H1 (cell line): ENCODE results near the gene ITSN1. TPM values are rescaled to one million over a fixed set of nuclear protein-coding genes. Genes with fewer than 3 reads are reported as not detected.
A peak's percentile ranks its signal among the peaks of the same experiment; 100 is the strongest.

ENCODE experiments used
- CTCF ChIA-PET: fragments of 300-600 bp; sonication (Branson Sonifier 250); formaldehyde crosslinking; loops from one replicate; lab custom pipeline; 2021; ENCODE audit not compliant: partially characterized antibody; lab: Charles Lee
- POLR2A ChIA-PET: fragments of 300-600 bp; sonication (Branson Sonifier 250); formaldehyde crosslinking; loops from one replicate; lab custom pipeline; 2021; ENCODE audit warnings: inconsistent platforms; ENCODE audit not compliant: partially characterized antibody; lab: Charles Lee
- DNase-seq, 2 experiments: peaks; one replicate each; pipeline versions ENCODE4 v3.0.0 to v3.0.0-alpha.2; 2010 to 2022; ENCODE audit warnings: low spot score in 2 of 2, low read depth in 1 of 2, mixed read lengths in 1 of 2
- FAIRE-seq: peaks from 2 replicates; lab custom pipeline; 2011; peaks lifted over from hg19 to GRCh38; lab: Jason Lieb, UNC
- H2AFZ ChIP-seq: 2 replicates; pipeline ENCODE4 v1.8.1; 2012; ENCODE audit warnings: low read length, inconsistent platforms
- H2AK5ac ChIP-seq: 2 replicates; pipeline ENCODE4 v1.6.1; 2013; ENCODE audit warnings: low read depth, low read length
- H2BK120ac ChIP-seq: replicated peaks from 2 replicates; pipeline ENCODE3; 2013; ENCODE audit warnings: low read depth, low read length, inconsistent platforms
- H2BK12ac ChIP-seq: 2 replicates; pipeline ENCODE4 v1.6.1; 2013; ENCODE audit warnings: low read depth, low read length
- H2BK15ac ChIP-seq: 2 replicates; pipeline ENCODE4 v1.6.1; 2013; ENCODE audit warnings: low read length
- H2BK20ac ChIP-seq: 2 replicates; pipeline ENCODE4 v1.6.1; 2013; ENCODE audit warnings: low read length
- H2BK5ac ChIP-seq: 2 replicates; pipeline ENCODE4 v1.6.1; 2013; ENCODE audit warnings: low read depth, low read length
- H3K14ac ChIP-seq: 2 replicates; pipeline ENCODE4 v1.6.1; 2013; ENCODE audit warnings: inconsistent platforms; ENCODE audit not compliant: insufficient read length
- H3K18ac ChIP-seq: 2 replicates; pipeline ENCODE4 v1.6.1; 2013; ENCODE audit warnings: low read length; ENCODE audit errors: extremely low read depth
- H3K23ac ChIP-seq: 2 replicates; pipeline ENCODE4 v1.6.1; 2013; ENCODE audit warnings: inconsistent platforms; ENCODE audit not compliant: insufficient read length
- H3K23me2 ChIP-seq: 2 replicates; pipeline ENCODE4 v1.6.1; 2013; ENCODE audit warnings: low read depth, low read length
- H3K27ac ChIP-seq: 2 replicates; pipeline ENCODE4 v1.6.1; 2011; ENCODE audit warnings: low read depth, low read length, inconsistent platforms
- H3K27me3 ChIP-seq, 4 experiments: replicated peaks in 1 of 4; 1 replicate in 1 of 4; 2 replicates in 3 of 4; pipeline versions ENCODE4 v1.6.1 to v1.8.1; 2011 to 2013; ENCODE audit warnings: low read length in 3 of 4, mild to moderate bottlenecking in 3 of 4, inconsistent platforms in 2 of 4, mixed read lengths in 2 of 4, moderate library complexity in 1 of 4; ENCODE audit not compliant: control insufficient read depth in 3 of 4, insufficient read depth in 3 of 4; ENCODE audit errors: extremely low read depth in 1 of 4
- H3K36me3 ChIP-seq, 4 experiments: 2 replicates each; pipeline versions ENCODE4 v1.6.1 to v1.8.1; 2011 to 2013; ENCODE audit warnings: mild to moderate bottlenecking in 4 of 4, low read length in 3 of 4, moderate library complexity in 2 of 4, control low read depth in 1 of 4, inconsistent platforms in 1 of 4; ENCODE audit not compliant: insufficient read depth in 4 of 4, control insufficient read depth in 2 of 4
- H3K4ac ChIP-seq: replicated peaks from 2 replicates; pipeline ENCODE3; 2013; ENCODE audit warnings: low read length, low read depth, mixed read lengths, inconsistent platforms; ENCODE audit not compliant: insufficient read length
- H3K4me1 ChIP-seq, 4 experiments: replicated peaks in 1 of 4; 1 replicate in 1 of 4; 2 replicates in 3 of 4; pipeline versions ENCODE4 v1.6.1 to v1.8.1; 2011 to 2013; ENCODE audit warnings: low read length in 3 of 4, inconsistent platforms in 2 of 4, mixed read lengths in 1 of 4; ENCODE audit not compliant: insufficient read depth in 4 of 4, control insufficient read depth in 3 of 4
- H3K4me2 ChIP-seq, 2 experiments: 2 replicates each; pipeline versions ENCODE4 v1.6.1 to v1.8.1; 2011 to 2013; ENCODE audit warnings: low read depth in 2 of 2, low read length in 2 of 2, control low read depth in 1 of 2, inconsistent platforms in 1 of 2, mild to moderate bottlenecking in 1 of 2; ENCODE audit not compliant: insufficient read depth in 1 of 2
- H3K4me3 ChIP-seq, 4 experiments: fragments of 200-600, 300-600 bp in 1 of 4; sonication (generic), shearing (Covaris generic), sonication (Bioruptor Twin) in 1 of 4; 2 replicates each; pipeline versions ENCODE4 v1.5.1 to v1.8.1; 2011 to 2016; ENCODE audit warnings: low read length in 4 of 4, low read depth in 3 of 4, control low read depth in 2 of 4, inconsistent platforms in 2 of 4, mild to moderate bottlenecking in 2 of 4, mixed read lengths in 1 of 4, moderate library complexity in 1 of 4; ENCODE audit not compliant: insufficient read depth in 2 of 4; ENCODE audit errors: extremely low read depth in 1 of 4
- H3K56ac ChIP-seq: replicated peaks from 2 replicates; pipeline ENCODE3; 2013; ENCODE audit warnings: low read depth, mild to moderate bottlenecking, mixed read lengths, low read length, inconsistent platforms; ENCODE audit not compliant: insufficient read length
- H3K79me1 ChIP-seq: 2 replicates; pipeline ENCODE4 v1.6.1; 2013; ENCODE audit warnings: low read depth, low read length, control low read depth
- H3K79me2 ChIP-seq, 2 experiments: 2 replicates each; pipeline versions ENCODE4 v1.6.1 to v1.8.1; 2012 to 2013; ENCODE audit warnings: low read length in 2 of 2, mild to moderate bottlenecking in 2 of 2, inconsistent platforms in 1 of 2; ENCODE audit not compliant: insufficient read depth in 2 of 2, control insufficient read depth in 1 of 2
- H3K9ac ChIP-seq, 4 experiments: replicated peaks in 1 of 4; 1 replicate in 1 of 4; 2 replicates in 3 of 4; pipeline versions ENCODE4 v1.6.1 to v1.8.1; 2011 to 2013; ENCODE audit warnings: low read depth in 3 of 4, low read length in 3 of 4, control low read depth in 2 of 4, mild to moderate bottlenecking in 2 of 4, moderate library complexity in 2 of 4, inconsistent platforms in 1 of 4; ENCODE audit errors: extremely low read depth in 1 of 4
- H3K9me3 ChIP-seq, 2 experiments: 2 replicates each; pipeline versions ENCODE4 v1.6.1 to v1.8.1; 2012 to 2013; ENCODE audit warnings: mild to moderate bottlenecking in 2 of 2, moderate library complexity in 2 of 2, control low read depth in 1 of 2, inconsistent platforms in 1 of 2, low read depth in 1 of 2, low read length in 1 of 2, mixed read lengths in 1 of 2; ENCODE audit not compliant: insufficient read depth in 2 of 2
- H4K20me1 ChIP-seq, 2 experiments: replicated peaks in 1 of 2; 2 replicates each; pipeline versions ENCODE3 to v1.8.1; 2011 to 2013; ENCODE audit warnings: inconsistent platforms in 2 of 2, low read length in 2 of 2, mild to moderate bottlenecking in 1 of 2; ENCODE audit not compliant: insufficient read depth in 2 of 2, control insufficient read depth in 1 of 2
- H4K5ac ChIP-seq: 2 replicates; pipeline ENCODE4 v1.6.1; 2013; ENCODE audit warnings: low read length, low read depth, mixed read lengths, inconsistent platforms; ENCODE audit not compliant: insufficient read length
- H4K8ac ChIP-seq: 2 replicates; pipeline ENCODE4 v1.8.0; 2013; ENCODE audit warnings: mild to moderate bottlenecking, moderate library complexity, low read length, inconsistent platforms; ENCODE audit not compliant: insufficient read depth; ENCODE audit errors: extremely low read depth
- H4K91ac ChIP-seq: replicated peaks from 2 replicates; pipeline ENCODE3; 2013; ENCODE audit warnings: low read length, mixed read lengths, inconsistent platforms; ENCODE audit not compliant: insufficient read length
- CBX5 ChIP-seq: fragments of 300-800, 300-1000 bp; sonication (generic); IDR thresholded peaks from 2 replicates; pipeline ENCODE4 v1.7.1; 2016; ENCODE audit warnings: antibody characterized with exemption, low read length, low read depth
- CBX8 ChIP-seq: fragments of 300-800, 300-1000 bp; sonication (generic); IDR thresholded peaks from 2 replicates; pipeline ENCODE4 v1.7.1; 2016; ENCODE audit warnings: low read depth, low read length, borderline replicate concordance
- EGR1 ChIP-seq: IDR thresholded peaks from 2 replicates; pipeline ENCODE4 v1.6.1; 2011; ENCODE audit warnings: low read depth, low read length, borderline replicate concordance
- GTF2F1 ChIP-seq: IDR thresholded peaks from 2 replicates; pipeline ENCODE4 v1.6.1; 2012; ENCODE audit warnings: low read depth, low read length, improper control_type of control experiment, borderline replicate concordance
- HDAC6 ChIP-seq: IDR thresholded peaks from one replicate; pipeline ENCODE4 v1.7.1; 2012; ENCODE audit warnings: low read depth, mild to moderate bottlenecking, inconsistent platforms, low read length, moderate library complexity
- JUN ChIP-seq: IDR thresholded peaks from 2 replicates; pipeline ENCODE4 v1.6.1; 2011; ENCODE audit warnings: low read depth, mild to moderate bottlenecking, improper control_type of control experiment, low read length
- NANOG ChIP-seq: IDR thresholded peaks from 2 replicates; pipeline ENCODE4 v1.6.1; 2011; ENCODE audit warnings: low read length, low read depth, mild to moderate bottlenecking, inconsistent platforms; ENCODE audit not compliant: insufficient read depth, poor library complexity, severe bottlenecking
- NRF1 ChIP-seq: IDR thresholded peaks from 2 replicates; pipeline ENCODE4 v1.6.1; 2011; ENCODE audit warnings: mild to moderate bottlenecking, low read depth, low read length, improper control_type of control experiment
- SAP30 ChIP-seq: fragments of 300-600 bp; sonication (generic); IDR thresholded peaks from 2 replicates; pipeline ENCODE4 v1.7.1; 2012; ENCODE audit warnings: low read length, moderate library complexity, mild to moderate bottlenecking, inconsistent platforms; ENCODE audit not compliant: insufficient read depth, insufficient replicate concordance
- SIN3A ChIP-seq, 2 experiments: IDR thresholded peaks in 1 of 2; conservative IDR thresholded peaks in 1 of 2; 2 replicates each; pipeline ENCODE4 v1.6.1; 2011 to 2012; ENCODE audit warnings: low read length in 2 of 2, improper control_type of control experiment in 1 of 2, low read depth in 1 of 2, mild to moderate bottlenecking in 1 of 2
- SIRT6 ChIP-seq: IDR thresholded peaks from one replicate; pipeline ENCODE4 v1.7.1; 2012; ENCODE audit warnings: low read length, inconsistent platforms
- SIX5 ChIP-seq: IDR thresholded peaks from 2 replicates; pipeline ENCODE4 v1.6.1; 2011; ENCODE audit warnings: mild to moderate bottlenecking, low read depth, low read length
- SP1 ChIP-seq: IDR thresholded peaks from 2 replicates; pipeline ENCODE4 v1.6.1; 2011; ENCODE audit warnings: low read depth, low read length
- SP2 ChIP-seq: IDR thresholded peaks from 2 replicates; pipeline ENCODE4 v1.6.1; 2012; ENCODE audit warnings: mild to moderate bottlenecking, low read length, inconsistent platforms
- ZNF274 ChIP-seq: IDR thresholded peaks from 2 replicates; pipeline ENCODE4 v1.7.0; 2012; ENCODE audit warnings: low read length, borderline replicate concordance; ENCODE audit errors: extremely low read depth
- WGBS, 2 experiments: shearing (Covaris generic) in 1 of 2; methylation state at CpG; one replicate each; pipeline versions ENCODE4 v1.1.6 to v1.1.7; 2013 to 2015; ENCODE audit warnings: low lambda C conversion rate in 2 of 2, mixed read lengths in 2 of 2, inconsistent platforms in 1 of 2, low coverage in 1 of 2, missing lambda C conversion rate in 1 of 2; ENCODE audit not compliant: insufficient replicate concordance in 2 of 2, insufficient coverage in 1 of 2, insufficient read length in 1 of 2; ENCODE audit errors: extremely low coverage in 1 of 2, missing lambda C conversion rate in 1 of 2; 5-methylcytosine and 5-hydroxymethylcytosine counted together
- polyA plus RNA-seq, 7 experiments: library from polyadenylated mRNA; depleted of rRNA in 3 of 7; stranded (reverse) in 5 of 7; unstranded in 2 of 7; fragments of >200 nt in 5 of 7; fragments of 200-250 nt in 2 of 7; gene quantifications; 1 replicate in 5 of 7; 2 replicates in 1 of 7; 4 replicates in 1 of 7; pipeline versions ENCODE4 v1.2.1 to v1.2.3, GENCODE V29; 2011 to 2013; ENCODE audit warnings: missing spikeins in 2 of 7, mixed read lengths in 2 of 7
- total RNA-seq: library from RNA; stranded (reverse); fragmentation: NEBNext Ultra II Directional; extraction: Animal tissue kit (Norgen Biotek cat#: 25700); gene quantifications from 2 replicates; pipeline ENCODE4 v1.2.1, GENCODE V29; 2021

Gene ITSN1
- total and polyA plus RNA-seq, 2 of the 8 experiments (the other 6 are each of a cell fraction or from before 2014, with no cell fraction given): 60.8 to 78.1 TPM

- Histone ChIP-seq H2AK5ac (no peak overlapping the region), H2BK5ac (no peak overlapping the region), H2BK120ac (no peak overlapping the region), H2AFZ (no peak overlapping the region), H3K4ac (no peak overlapping the region), H3K9ac (no peak overlapping the region), H3K4me1 (no peaks in the 10 kb centered on the region; a peak in 3 of 7 replicates), H3K23me2 (no peaks in the 10 kb centered on the region), H3K4me3 (no peak overlapping the region), H3K27me3 (no peaks in the 10 kb centered on the region), H3K9me3 (no peaks in the 10 kb centered on the region; a peak in 1 of 4 replicates), H4K20me1 (no peaks in the 10 kb centered on the region), H3K79me2 (no peaks in the 10 kb centered on the region), H2BK15ac (no peak overlapping the region), H2BK12ac (no peak overlapping the region), H3K56ac (no peak overlapping the region), H4K8ac (peak overlapping the region; percentile 31; the same call in 1 of the 2 replicates), H3K4me2 (no peak overlapping the region), H3K27ac (no peak overlapping the region), H4K5ac (no peak overlapping the region), H4K91ac (no peak overlapping the region), H3K14ac (no peak overlapping the region), H3K23ac (no peak overlapping the region), H3K36me3 (no peaks in the 10 kb centered on the region), H3K18ac (no peak overlapping the region), H2BK20ac (no peak overlapping the region), H3K79me1 (no peaks in the 10 kb centered on the region)
- 96% methylated on average over 6 of the region's 6 CpGs; no CpG with 5 or more reads in 1 of the 2 experiments for WGBS, 2 experiments
- POLR2A ChIA-PET: no interaction called here
- FAIRE-seq: no peak
- no peak for DNase-seq
- CTCF ChIA-PET: interaction anchor here (1.2 to 4.9 kb wide), 4 partner anchors 9 to 57 kb away, joined by 3 to 25 read pairs (median 6); no protein-coding TSS in a partner anchor
- no peak for TF ChIP-seq CBX8
- TF ChIP-seq JUN: no peak
- TF ChIP-seq ZNF274: no peak
- TF ChIP-seq HDAC6: no peak
- no peak for TF ChIP-seq SP1
- no peak for TF ChIP-seq SAP30
- no peak for TF ChIP-seq SIRT6
- TF ChIP-seq EGR1: no peak
- TF ChIP-seq GTF2F1: no peak
- TF ChIP-seq SIX5: no peak
- TF ChIP-seq CBX5: no peak
- TF ChIP-seq SP2: no peak
- TF ChIP-seq SIN3A (conservative IDR thresholded peaks at IDR 0.05 in 1 of 2, IDR thresholded peaks at IDR 0.05 in 1 of 2; ENCODE audit: low read depth in 1 of 2, low read length in 2 of 2): no peak
- no peak for TF ChIP-seq NANOG
- no peak for TF ChIP-seq NRF1
Observed at GRCh38 chr21:33844890-33845205, 202.5 kb downstream of the ITSN1 start.
